K562 (cell line): ENCODE data around the gene FAM171A2.

Experiments used
- AFF4 ChIP-seq: sonication (generic); formaldehyde crosslinking; IDR thresholded peaks from 2 replicates; pipeline ENCODE4 v1.8.0; 2023; ENCODE audit warnings: mild to moderate bottlenecking, missing genetic modification reagents
- CTCF ChIP-seq, 3 experiments: IDR thresholded peaks in 2 of 3; conservative IDR thresholded peaks in 1 of 3; 2 replicates each; pipeline ENCODE4 v1.5.1; 2011 to 2012; ENCODE audit warnings: low read length in 3 of 3, mild to moderate bottlenecking in 3 of 3, control low read depth in 2 of 3, improper control_type of control experiment in 1 of 3, inconsistent platforms in 1 of 3, low read depth in 1 of 3, mixed read lengths in 1 of 3, moderate library complexity in 1 of 3; ENCODE audit not compliant: insufficient read depth in 2 of 3
- HDAC1 ChIP-seq, 2 experiments: fragments of 450-650 bp; IDR thresholded peaks; 2 replicates each; pipeline ENCODE4 v1.6.1; 2016 to 2017; ENCODE audit warnings: inconsistent platforms in 1 of 2, mild to moderate bottlenecking in 1 of 2, moderate library complexity in 1 of 2
- HMG20A ChIP-seq: fragments of 450-650 bp; formaldehyde crosslinking; conservative IDR thresholded peaks from 2 replicates; pipeline ENCODE4 v1.4.0; 2020; ENCODE audit warnings: mild to moderate bottlenecking, mixed read lengths
- L3MBTL2 ChIP-seq: fragments of 450-650 bp; IDR thresholded peaks from 2 replicates; pipeline ENCODE4 v1.6.1; 2016; ENCODE audit warnings: mild to moderate bottlenecking, moderate library complexity
- TAF7 ChIP-seq: fragments of 450-650 bp; IDR thresholded peaks from 2 replicates; pipeline ENCODE4 v1.6.1; 2016; ENCODE audit warnings: missing genetic modification characterization, missing compliant biosample characterization
- ZFP1 ChIP-seq: fragments of 450-650 bp; formaldehyde crosslinking; IDR thresholded peaks from 2 replicates; pipeline ENCODE4 v1.4.0; 2020; ENCODE audit warnings: mild to moderate bottlenecking, mixed read lengths
- ZNF282 ChIP-seq: sonication (generic); formaldehyde crosslinking; IDR thresholded peaks from 2 replicates; pipeline ENCODE4 v1.8.1; 2023; ENCODE audit warnings: missing genetic modification reagents
- ZNF57 ChIP-seq: fragments of 450-650 bp; formaldehyde crosslinking; IDR thresholded peaks from 2 replicates; pipeline ENCODE4 v1.4.0; 2020; ENCODE audit warnings: mild to moderate bottlenecking, moderate library complexity

GRCh38 chr17:44374306-44375195 is 10.9 kb upstream of the FAM171A2 start:
- no peak for TF ChIP-seq ZNF282 (CRISPR knock-in tag)
- no peak for TF ChIP-seq HMG20A
- no peak for TF ChIP-seq CTCF (IDR thresholded peaks at IDR 0.05 in 2 of 3, conservative IDR thresholded peaks at IDR 0.05 in 1 of 3; ENCODE audit: insufficient read depth in 2 of 3, low read depth in 1 of 3, low read length in 3 of 3)
- no peak for TF ChIP-seq ZNF57 (CRISPR knock-in tag)
- no peak for TF ChIP-seq ZFP1
- TF ChIP-seq L3MBTL2: no peak; the same call in 1 of the 2 replicates
- no peak for TF ChIP-seq TAF7 (tag)
- TF ChIP-seq AFF4 (CRISPR knock-in tag): no peak
- TF ChIP-seq HDAC1 (IDR thresholded peaks at IDR 0.05): no peak
